CD4-positive, alpha-beta T cell treated with Interleukin-6 at 100 ng/mL for 8 hours (primary cell): ENCODE measurements around the gene OR51B2.
"Not testable (repeated sequence)": the region's sequence is repeated elsewhere in the genome, so short reads cannot be mapped to it uniquely, and the experiment has no call there.

Source experiments
- DNase-seq: peaks from one replicate; pipeline ENCODE4 v3.0.0-alpha.2; 2020; ENCODE audit warnings: mixed read lengths, low spot score

Gene OR51B2

GRCh38 chr11:5324197-5324596 lies at the start of gene OR51B2:
Gene OR51B2, minus strand, starts transcription at chr11:5324297. Its CDS starts 0 bp downstream, at chr11:5324297.
- DNase-seq = no peak

GRCh38 chr11:5369789-5370188 lies 45.7 kb upstream of the OR51B2 start:
- DNase-seq = no peak

GRCh38 chr11:5368502-5369043 lies 44.5 kb upstream of the OR51B2 start:
- no peak for DNase-seq

- DNase-seq = no peak
Observed at GRCh38 chr11:5367448-5368074, 43.5 kb upstream of the OR51B2 start.

GRCh38 chr11:5366856-5367255 lies 42.8 kb upstream of the OR51B2 start:
- no peak for DNase-seq

GRCh38 chr11:5366365-5366764 lies 42.3 kb upstream of the OR51B2 start:
- not testable (repeated sequence) for DNase-seq

GRCh38 chr11:5364214-5364613 lies 40.1 kb upstream of the OR51B2 start:
- no peak for DNase-seq

- no peak for DNase-seq
Observed at GRCh38 chr11:5363679-5364078, 39.6 kb upstream of the OR51B2 start.

- DNase-seq = no peak
Observed at GRCh38 chr11:5362017-5362625, 38.0 kb upstream of the OR51B2 start.

- not testable (repeated sequence) for DNase-seq
Observed at GRCh38 chr11:5356031-5356430, 31.9 kb upstream of the OR51B2 start.

GRCh38 chr11:5351208-5351607 lies 27.1 kb upstream of the OR51B2 start, which contains the start of gene OR51B6:
Gene OR51B6, plus strand, starts transcription at chr11:5351508. Its CDS starts 0 bp downstream, at chr11:5351508.
- no peak for DNase-seq

GRCh38 chr11:5349550-5349949 lies 25.5 kb upstream of the OR51B2 start:
- no peak for DNase-seq

- DNase-seq = no peak
Observed at GRCh38 chr11:5348551-5349194, 24.6 kb upstream of the OR51B2 start.

- DNase-seq = no peak
Observed at GRCh38 chr11:5345831-5346230, 21.7 kb upstream of the OR51B2 start.

- DNase-seq = no peak
Observed at GRCh38 chr11:5343474-5344335, 19.6 kb upstream of the OR51B2 start, which contains the start of gene OR51B5. Gene OR51B5, minus strand, starts transcription at chr11:5343524. Its CDS starts 0 bp downstream, at chr11:5343524.

- no peak for DNase-seq
Observed at GRCh38 chr11:5339771-5340322, 15.8 kb upstream of the OR51B2 start.

GRCh38 chr11:5337253-5337652 lies 13.2 kb upstream of the OR51B2 start:
- DNase-seq = not testable (repeated sequence)

GRCh38 chr11:5336331-5336730 lies 12.2 kb upstream of the OR51B2 start:
- DNase-seq = no peak

GRCh38 chr11:5335170-5335569 lies 11.1 kb upstream of the OR51B2 start:
- DNase-seq = no peak

- DNase-seq = no peak
Observed at GRCh38 chr11:5317292-5317691, 6.8 kb downstream of the OR51B2 start.

- not testable (repeated sequence) for DNase-seq
Observed at GRCh38 chr11:5313326-5314023, 10.6 kb downstream of the OR51B2 start.
